Astrocyte (in vitro differentiated cells and primary cell): ENCODE data around the gene GABRA6. TPM values are rescaled to one million over a fixed set of nuclear protein-coding genes. Genes with fewer than 3 reads are reported as not detected.

Experiments
- DNase-seq: peaks from one replicate; pipeline ENCODE4 v3.0.0-alpha.2; 2010; ENCODE audit warnings: low read depth
- FAIRE-seq: peaks from 2 replicates; lab custom pipeline; 2011; peaks lifted over from hg19 to GRCh38; lab: Jason Lieb, UNC
- H2AFZ ChIP-seq: 2 replicates; pipeline ENCODE4 v1.6.0; 2012; ENCODE audit warnings: low read depth, low read length, inconsistent platforms
- H3K27ac ChIP-seq: 2 replicates; pipeline ENCODE4 v1.5.1; 2011; ENCODE audit warnings: low read depth, low read length, inconsistent platforms
- H3K27me3 ChIP-seq: 2 replicates; pipeline ENCODE4 v1.6.0; 2011; ENCODE audit warnings: low read length, inconsistent platforms; ENCODE audit not compliant: insufficient read depth
- H3K36me3 ChIP-seq: 2 replicates; pipeline ENCODE4 v1.5.1; 2011; ENCODE audit warnings: low read length, inconsistent platforms; ENCODE audit not compliant: insufficient read depth
- H3K4me1 ChIP-seq: 2 replicates; pipeline ENCODE4 v1.5.1; 2011; ENCODE audit warnings: low read length, inconsistent platforms; ENCODE audit not compliant: insufficient read depth
- H3K4me2 ChIP-seq: 2 replicates; pipeline ENCODE4 v1.6.0; 2012; ENCODE audit warnings: low read length, inconsistent platforms
- H3K4me3 ChIP-seq: 2 replicates; pipeline ENCODE4 v1.5.1; 2011; ENCODE audit warnings: low read depth, mild to moderate bottlenecking, low read length, inconsistent platforms; ENCODE audit not compliant: insufficient read depth
- H3K79me2 ChIP-seq: 2 replicates; pipeline ENCODE4 v1.6.0; 2012; ENCODE audit warnings: mild to moderate bottlenecking, low read length, inconsistent platforms; ENCODE audit not compliant: insufficient read depth
- H3K9ac ChIP-seq: 2 replicates; pipeline ENCODE4 v1.6.0; 2012; ENCODE audit warnings: mild to moderate bottlenecking, low read length, inconsistent platforms
- H3K9me3 ChIP-seq: 2 replicates; pipeline ENCODE4 v1.5.1; 2012; ENCODE audit warnings: low read depth, mild to moderate bottlenecking, low read length, inconsistent platforms; ENCODE audit not compliant: insufficient read depth
- H4K20me1 ChIP-seq: 2 replicates; pipeline ENCODE4 v1.6.0; 2012; ENCODE audit warnings: low read length, inconsistent platforms; ENCODE audit not compliant: insufficient read depth
- H3K27ac Mint-ChIP-seq: one replicate; pipeline ENCODE4 v1.8.0; 2021; ENCODE audit warnings: mild to moderate bottlenecking, mixed read lengths; ENCODE audit not compliant: unreplicated experiment
- H3K27me3 Mint-ChIP-seq: one replicate; pipeline ENCODE4 v1.8.0; 2021; ENCODE audit warnings: low read depth, mixed read lengths; ENCODE audit not compliant: unreplicated experiment
- H3K36me3 Mint-ChIP-seq: one replicate; pipeline ENCODE4 v1.8.0; 2021; ENCODE audit warnings: low read depth, mixed read lengths; ENCODE audit not compliant: unreplicated experiment
- H3K4me1 Mint-ChIP-seq: one replicate; pipeline ENCODE4 v1.8.0; 2021; ENCODE audit warnings: low read depth, mixed read lengths; ENCODE audit not compliant: unreplicated experiment
- H3K4me3 Mint-ChIP-seq: one replicate; pipeline ENCODE4 v1.8.0; 2021; ENCODE audit warnings: mild to moderate bottlenecking, moderate library complexity, mixed read lengths; ENCODE audit not compliant: unreplicated experiment
- H3K9me3 Mint-ChIP-seq: one replicate; pipeline ENCODE4 v1.8.0; 2021; ENCODE audit warnings: mild to moderate bottlenecking, mixed read lengths; ENCODE audit not compliant: unreplicated experiment
- EZH2 ChIP-seq: IDR thresholded peaks from 2 replicates; pipeline ENCODE4 v1.6.1; 2012; ENCODE audit warnings: mild to moderate bottlenecking, low read length, inconsistent platforms; ENCODE audit not compliant: insufficient read depth
- total RNA-seq: library from RNA; stranded (reverse); gene quantifications from 2 replicates; pipeline ENCODE4 v1.2.1, GENCODE V29; 2021
- TF ChIP-seq, protein P1 (sequence below): IDR thresholded peaks from 2 replicates; pipeline ENCODE4 v1.5.1; 2011; ENCODE audit warnings: low read depth, mild to moderate bottlenecking, inconsistent platforms, low read length, moderate library complexity; ENCODE audit not compliant: insufficient read depth

Gene GABRA6
- total RNA-seq, 1 donor from 2014 or later: not detected

DNA sequence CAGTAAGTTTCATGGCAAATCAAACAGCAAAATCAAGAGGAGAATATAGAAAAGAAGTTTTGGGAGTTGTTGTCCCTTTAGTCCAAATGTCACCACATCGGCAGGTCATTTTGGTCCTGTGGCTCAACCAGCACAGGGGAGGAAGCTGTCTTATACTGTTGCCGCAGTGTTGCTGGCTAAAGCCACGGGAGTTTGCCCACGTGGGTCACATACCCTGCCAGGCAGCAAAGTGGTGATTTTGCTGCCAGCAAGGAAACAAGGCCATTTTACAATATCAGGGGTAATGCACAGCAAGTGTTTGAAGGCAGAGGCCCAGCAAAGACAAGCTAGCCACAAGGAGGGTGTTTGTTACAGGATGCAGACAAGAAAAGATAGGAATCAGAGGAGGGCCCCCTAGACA, 14.5 kb downstream of the GABRA6 start:
- FAIRE-seq: no peak
- DNase-seq: no peak
- no peak for TF ChIP-seq EZH2
- TF ChIP-seq, protein P1, sequence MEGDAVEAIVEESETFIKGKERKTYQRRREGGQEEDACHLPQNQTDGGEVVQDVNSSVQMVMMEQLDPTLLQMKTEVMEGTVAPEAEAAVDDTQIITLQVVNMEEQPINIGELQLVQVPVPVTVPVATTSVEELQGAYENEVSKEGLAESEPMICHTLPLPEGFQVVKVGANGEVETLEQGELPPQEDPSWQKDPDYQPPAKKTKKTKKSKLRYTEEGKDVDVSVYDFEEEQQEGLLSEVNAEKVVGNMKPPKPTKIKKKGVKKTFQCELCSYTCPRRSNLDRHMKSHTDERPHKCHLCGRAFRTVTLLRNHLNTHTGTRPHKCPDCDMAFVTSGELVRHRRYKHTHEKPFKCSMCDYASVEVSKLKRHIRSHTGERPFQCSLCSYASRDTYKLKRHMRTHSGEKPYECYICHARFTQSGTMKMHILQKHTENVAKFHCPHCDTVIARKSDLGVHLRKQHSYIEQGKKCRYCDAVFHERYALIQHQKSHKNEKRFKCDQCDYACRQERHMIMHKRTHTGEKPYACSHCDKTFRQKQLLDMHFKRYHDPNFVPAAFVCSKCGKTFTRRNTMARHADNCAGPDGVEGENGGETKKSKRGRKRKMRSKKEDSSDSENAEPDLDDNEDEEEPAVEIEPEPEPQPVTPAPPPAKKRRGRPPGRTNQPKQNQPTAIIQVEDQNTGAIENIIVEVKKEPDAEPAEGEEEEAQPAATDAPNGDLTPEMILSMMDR: no peak

DNA sequence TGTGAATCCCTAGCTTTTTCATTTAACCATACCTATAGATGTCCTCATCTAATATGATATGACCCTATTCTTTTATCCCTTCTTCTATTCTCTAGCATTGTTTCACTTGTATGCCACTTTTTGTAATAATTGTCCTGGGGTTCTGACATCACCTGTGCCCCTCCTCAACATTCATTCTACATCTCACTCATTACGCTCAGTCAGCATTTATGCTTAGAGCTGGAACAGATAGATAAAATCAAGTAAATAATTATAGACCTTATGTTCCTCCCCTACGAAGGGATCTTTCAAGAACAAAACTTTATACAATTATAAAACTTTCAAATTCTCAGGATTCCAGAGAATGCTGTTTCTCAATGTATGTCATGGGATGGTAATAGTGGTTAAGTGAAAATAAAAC, 18.0 kb downstream of the GABRA6 start:
- Mint-ChIP-seq H3K36me3 (no peaks in the 10 kb centered on the region), H3K4me3 (no peak overlapping the region), H3K27me3 (no peaks in the 10 kb centered on the region), H3K9me3 (no peaks in the 10 kb centered on the region), H3K4me1 (no peaks in the 10 kb centered on the region), H3K27ac (no peak overlapping the region)
- no peak overlapping the region for H3K27ac ChIP-seq
- H4K20me1 ChIP-seq: no peaks in the 10 kb centered on the region
- H3K27me3 ChIP-seq: no peaks in the 10 kb centered on the region
- H3K4me2 ChIP-seq: no peak overlapping the region
- H3K36me3 ChIP-seq: no peaks in the 10 kb centered on the region
- H3K79me2 ChIP-seq: no peaks in the 10 kb centered on the region
- no peaks in the 10 kb centered on the region for H3K9me3 ChIP-seq
- DNase-seq (no peak), FAIRE-seq (no peak)
- no peaks in the 10 kb centered on the region for H3K4me1 ChIP-seq
- no peak overlapping the region for H2AFZ ChIP-seq
- no peak overlapping the region for H3K4me3 ChIP-seq
- H3K9ac ChIP-seq: no peak overlapping the region
- no peak for TF ChIP-seq EZH2
- TF ChIP-seq, protein P1: no peak

More for the DNA sequence above, 14.5 kb downstream of the GABRA6 start:
- Histone ChIP-seq H3K36me3 (no peaks in the 10 kb centered on the region), H3K9ac (no peak overlapping the region), H4K20me1 (no peaks in the 10 kb centered on the region), H2AFZ (no peak overlapping the region), H3K27me3 (no peaks in the 10 kb centered on the region), H3K4me3 (no peak overlapping the region), H3K4me1 (no peaks in the 10 kb centered on the region), H3K27ac (no peak overlapping the region), H3K9me3 (no peaks in the 10 kb centered on the region), H3K4me2 (no peak overlapping the region), H3K79me2 (no peaks in the 10 kb centered on the region)
- no peaks in the 10 kb centered on the region for H3K36me3 Mint-ChIP-seq
- no peak overlapping the region for H3K27ac Mint-ChIP-seq
- H3K27me3 Mint-ChIP-seq: no peaks in the 10 kb centered on the region
- no peaks in the 10 kb centered on the region for H3K9me3 Mint-ChIP-seq
- no peaks in the 10 kb centered on the region for H3K4me1 Mint-ChIP-seq
- no peak overlapping the region for H3K4me3 Mint-ChIP-seq

DNA sequence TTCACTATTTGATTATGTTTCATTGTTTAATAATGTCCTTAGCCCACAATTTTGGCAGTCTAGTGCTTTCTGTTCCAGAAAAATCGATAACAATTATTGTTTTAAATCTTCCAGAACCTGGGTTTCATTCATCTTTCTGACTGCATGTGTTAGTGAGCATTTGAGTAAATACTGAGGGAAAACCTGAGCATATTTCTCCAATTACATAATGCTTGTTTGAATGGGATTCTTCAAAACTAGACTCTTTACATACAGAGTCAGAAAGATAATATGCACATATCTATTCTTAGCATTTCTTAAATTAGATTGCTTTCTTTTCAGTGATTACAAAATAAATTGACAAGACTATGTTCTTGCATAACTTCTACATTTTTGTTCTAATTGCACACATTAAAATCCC, 21.9 kb downstream of the GABRA6 start:
- no peak overlapping the region for H3K27ac Mint-ChIP-seq
- no peaks in the 10 kb centered on the region for H4K20me1 ChIP-seq
- H3K4me2 ChIP-seq: no peak overlapping the region
- no peak overlapping the region for H2AFZ ChIP-seq
- H3K9me3 Mint-ChIP-seq: no peaks in the 10 kb centered on the region
- no peaks in the 10 kb centered on the region for H3K79me2 ChIP-seq
- FAIRE-seq (no peak), DNase-seq (no peak)
- no peak overlapping the region for H3K9ac ChIP-seq
- no peak overlapping the region for H3K27ac ChIP-seq
- no peaks in the 10 kb centered on the region for H3K4me1 ChIP-seq
- H3K27me3 Mint-ChIP-seq: no peaks in the 10 kb centered on the region
- no peak for TF ChIP-seq EZH2
- TF ChIP-seq, protein P1: no peak
- H3K9me3 ChIP-seq: no peaks in the 10 kb centered on the region
- H3K36me3 Mint-ChIP-seq: no peaks in the 10 kb centered on the region
- no peaks in the 10 kb centered on the region for H3K36me3 ChIP-seq
- H3K4me3 Mint-ChIP-seq: no peak overlapping the region
- no peaks in the 10 kb centered on the region for H3K27me3 ChIP-seq
- H3K4me1 Mint-ChIP-seq: no peaks in the 10 kb centered on the region
- no peak overlapping the region for H3K4me3 ChIP-seq
